ENCODE data around the gene SMARCD3. TPM values are rescaled to one million over a fixed set of nuclear protein-coding genes. Genes with fewer than 3 reads are reported as not detected.

SMARCD3 gene
- total RNA-seq, 6 experiments from 2014 or later: 28.0 to 32.9 (median 31.2) TPM

- H3K9me3 Mint-ChIP-seq: no peaks in the 10 kb centered on the region
These were observed 10.2 kb downstream of the SMARCD3 start for GRCh38 chr7:151238190-151238810.

GRCh38 chr7:151237244-151238189, 11.0 kb downstream of the SMARCD3 start:
- peaks cover 10% of the 10 kb centered on the region for H3K27me3 Mint-ChIP-seq (ENCODE audit: insufficient read depth)
- H3K36me3 Mint-ChIP-seq (ENCODE audit: low read depth): peaks cover 26% of the 10 kb centered on the region
- H3K4me3 Mint-ChIP-seq: no peak overlapping the region
- H3K27ac Mint-ChIP-seq: no peak overlapping the region
- DNase-seq: no peak
- no peak for TF ChIP-seq CTCF (IDR thresholded peaks at IDR 0.05)
- H3K9me3 Mint-ChIP-seq: no peaks in the 10 kb centered on the region
- peaks cover 28% of the 10 kb centered on the region for H3K4me1 Mint-ChIP-seq (ENCODE audit: low read depth)

More at GRCh38 chr7:151238190-151238810, 10.2 kb downstream of the SMARCD3 start:
- peaks cover 13% of the 10 kb centered on the region for H3K27me3 Mint-ChIP-seq (ENCODE audit: insufficient read depth)
- H3K4me3 Mint-ChIP-seq: no peak overlapping the region
- H3K4me1 Mint-ChIP-seq (ENCODE audit: low read depth): peaks cover 25% of the 10 kb centered on the region
- no peak for DNase-seq
- no peak overlapping the region for H3K27ac Mint-ChIP-seq
- TF ChIP-seq CTCF (IDR thresholded peaks at IDR 0.05): no peak
- H3K36me3 Mint-ChIP-seq (ENCODE audit: low read depth): peaks cover 20% of the 10 kb centered on the region; the same call in 1 of the 2 replicates

GRCh38 chr7:151236406-151236805, 12.1 kb downstream of the SMARCD3 start:
- DNase-seq: no peak
- no peak for TF ChIP-seq CTCF (IDR thresholded peaks at IDR 0.05)
- H3K27me3 Mint-ChIP-seq (ENCODE audit: insufficient read depth): peaks cover 10% of the 10 kb centered on the region
- no peak overlapping the region for H3K4me3 Mint-ChIP-seq
- no peaks in the 10 kb centered on the region for H3K9me3 Mint-ChIP-seq
- H3K36me3 Mint-ChIP-seq (ENCODE audit: low read depth): peaks cover 26% of the 10 kb centered on the region
- H3K4me1 Mint-ChIP-seq (ENCODE audit: low read depth): peaks cover 37% of the 10 kb centered on the region
- H3K27ac Mint-ChIP-seq: no peak overlapping the region

- no peak for TF ChIP-seq CTCF (IDR thresholded peaks at IDR 0.05)
- Mint-ChIP-seq H3K4me1 (ENCODE audit: low read depth) (peaks cover 44% of the 10 kb centered on the region), H3K9me3 (no peaks in the 10 kb centered on the region), H3K27me3 (ENCODE audit: insufficient read depth) (peaks cover 10% of the 10 kb centered on the region), H3K27ac (no peak overlapping the region), H3K36me3 (ENCODE audit: low read depth) (peaks cover 22% of the 10 kb centered on the region), H3K4me3 (0 out of 2 replicates have a peak overlapping the region, but pooled peaks have one; percentile 26)
- no peak for DNase-seq
These were observed 13.3 kb downstream of the SMARCD3 start for GRCh38 chr7:151235091-151235787.

GRCh38 chr7:151233804-151234203, 14.7 kb downstream of the SMARCD3 start:
- DNase-seq: no peak
- Mint-ChIP-seq H3K9me3 (no peaks in the 10 kb centered on the region), H3K4me1 (ENCODE audit: low read depth) (peaks cover 44% of the 10 kb centered on the region), H3K27me3 (ENCODE audit: insufficient read depth) (peaks cover 7% of the 10 kb centered on the region), H3K36me3 (ENCODE audit: low read depth) (peaks cover 19% of the 10 kb centered on the region), H3K4me3 (peak overlapping the region; percentile 99), H3K27ac (peak overlapping the region; percentile 99)
- no peak for TF ChIP-seq CTCF (IDR thresholded peaks at IDR 0.05)

Data from HFFc6 (cell line).